ENCODE results near the gene FGD2.
"Not testable (repeated sequence)": the region's sequence is repeated elsewhere in the genome, so short reads cannot be mapped to it uniquely, and the experiment has no call there.

The FGD2 gene

DNA sequence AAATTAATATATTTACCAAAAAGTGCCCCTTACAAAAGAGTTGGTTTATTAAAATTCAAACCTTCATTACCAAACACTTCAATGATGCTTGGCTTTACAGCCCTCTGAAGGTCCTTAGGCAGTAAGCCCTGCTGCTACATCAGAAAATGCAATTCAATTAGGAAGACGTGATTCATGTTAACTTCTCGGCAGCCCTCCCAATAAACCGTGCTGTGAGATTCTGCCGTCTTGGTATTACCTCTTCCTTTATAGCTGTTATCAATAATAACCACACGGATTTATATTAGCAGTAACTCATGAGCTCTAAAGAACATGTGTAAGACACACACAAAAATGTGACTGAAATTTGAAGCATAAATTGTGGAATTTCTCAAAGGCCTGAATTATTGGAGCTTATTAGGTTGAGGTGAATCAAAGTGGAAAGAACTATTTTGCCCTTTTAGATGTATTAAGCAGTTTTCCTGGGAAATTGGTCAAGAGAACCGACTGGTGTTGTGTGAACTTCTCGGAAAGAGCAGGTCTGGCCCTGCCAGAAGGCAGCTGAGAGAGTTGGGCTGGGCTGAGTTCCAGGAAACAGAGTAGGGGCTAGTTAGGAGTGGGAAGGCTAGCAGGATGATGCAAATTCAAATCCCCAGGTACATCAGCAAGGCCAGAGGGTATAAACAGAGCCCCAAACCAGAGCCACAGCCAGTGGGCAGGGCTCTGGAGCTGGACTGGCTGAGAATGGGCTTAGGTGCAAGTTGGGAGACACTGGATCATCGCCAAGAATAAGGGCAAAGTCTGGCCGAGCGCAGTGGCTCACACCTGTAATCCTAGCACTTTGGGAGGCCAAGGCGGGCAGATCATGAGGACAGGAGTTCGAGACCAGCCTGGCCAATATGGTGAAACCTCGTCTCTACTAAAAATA lies 33.1 kb downstream of the FGD2 start:
- no peak for DNase-seq (ENCODE audit: low read depth)
- no peak overlapping the region for H3K4me3 ChIP-seq (ENCODE audit: low read depth, low read length)
- TF ChIP-seq CTCF (IDR thresholded peaks at IDR 0.05; ENCODE audit: insufficient read depth, low read depth, low read length, missing control alignments), result no peak

GRCh38 chr6:37039958-37040357 lies 34.5 kb downstream of the FGD2 start:
- DNase-seq (ENCODE audit: low read depth), result no peak
- H3K4me3 ChIP-seq (ENCODE audit: low read depth, low read length), result no peak overlapping the region
- no peak for TF ChIP-seq CTCF (IDR thresholded peaks at IDR 0.05; ENCODE audit: insufficient read depth, low read depth, low read length, missing control alignments)

DNA sequence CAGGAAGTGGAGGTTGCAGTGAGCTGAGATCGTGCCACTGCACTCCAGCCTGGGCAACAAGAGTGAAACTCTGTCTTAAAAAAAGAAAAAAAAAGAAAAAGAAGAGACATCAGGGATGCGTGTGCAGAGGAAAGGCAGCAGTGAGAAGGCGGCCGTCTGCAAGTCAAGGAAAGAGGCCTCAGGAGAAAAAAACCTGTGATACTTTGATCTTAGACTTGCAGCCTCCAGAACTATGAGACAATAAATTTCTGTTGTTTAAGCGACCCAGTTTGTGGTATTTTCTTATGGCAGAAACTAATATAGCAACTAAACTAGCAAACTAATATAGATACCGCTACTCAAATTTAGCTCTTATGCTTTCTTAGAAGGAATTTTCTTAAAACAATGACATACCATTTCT lies 36.1 kb downstream of the FGD2 start:
- no peak for TF ChIP-seq CTCF (IDR thresholded peaks at IDR 0.05; ENCODE audit: insufficient read depth, low read depth, low read length, missing control alignments)
- DNase-seq (ENCODE audit: low read depth), result no peak

GRCh38 chr6:37042150-37042549 lies 36.7 kb downstream of the FGD2 start:
- no peak for TF ChIP-seq CTCF (IDR thresholded peaks at IDR 0.05; ENCODE audit: insufficient read depth, low read depth, low read length, missing control alignments)
- no peak for DNase-seq (ENCODE audit: low read depth)
- no peak overlapping the region for H3K4me3 ChIP-seq (ENCODE audit: low read depth, low read length)

More for the DNA sequence above, 36.1 kb downstream of the FGD2 start:
- H3K4me3 ChIP-seq (ENCODE audit: low read depth, low read length), result no peak overlapping the region

GRCh38 chr6:37043091-37043490 lies 37.6 kb downstream of the FGD2 start:
- not testable (repeated sequence) for H3K4me3 ChIP-seq (ENCODE audit: low read depth, low read length); DNase-seq (ENCODE audit: low read depth)

- no peak for DNase-seq (ENCODE audit: low read depth)
- H3K4me3 ChIP-seq (ENCODE audit: low read depth, low read length), result no peak overlapping the region
Measured at GRCh38 chr6:37047346-37047688, 41.9 kb downstream of the FGD2 start.

More at GRCh38 chr6:37047346-37047688, 41.9 kb downstream of the FGD2 start:
- TF ChIP-seq CTCF (IDR thresholded peaks at IDR 0.05; ENCODE audit: insufficient read depth, low read depth, low read length, missing control alignments), result no peak

Measured in GM12865 (cell line).